HFFc6 (cell line): Measurements from ENCODE around the gene KRT1. TPM values are rescaled to one million over a fixed set of nuclear protein-coding genes. Genes with fewer than 3 reads are reported as not detected.

Experiments
- DNase-seq: peaks from one replicate; pipeline ENCODE4 v3.0.0-alpha.2; 2018
- H3K27ac Mint-ChIP-seq: 2 replicates; pipeline ENCODE4 v1.8.0; 2020; ENCODE audit warnings: mild to moderate bottlenecking, mixed read lengths
- H3K27me3 Mint-ChIP-seq: 2 replicates; pipeline ENCODE4 v1.8.0; 2021; ENCODE audit warnings: mild to moderate bottlenecking, moderate library complexity, mixed read lengths; ENCODE audit not compliant: insufficient read depth
- H3K36me3 Mint-ChIP-seq: 2 replicates; pipeline ENCODE4 v1.8.0; 2021; ENCODE audit warnings: low read depth, mixed read lengths
- H3K4me1 Mint-ChIP-seq: 2 replicates; pipeline ENCODE4 v1.8.0; 2020; ENCODE audit warnings: low read depth, mixed read lengths
- H3K4me3 Mint-ChIP-seq: 2 replicates; pipeline ENCODE4 v1.8.0; 2020; ENCODE audit warnings: mild to moderate bottlenecking, moderate library complexity, mixed read lengths
- H3K9me3 Mint-ChIP-seq: 2 replicates; pipeline ENCODE4 v1.8.0; 2020; ENCODE audit warnings: mild to moderate bottlenecking, mixed read lengths
- CTCF ChIP-seq: fragments of 200-600 bp; sonication (generic); IDR thresholded peaks from 2 replicates; pipeline ENCODE4 v1.5.0; 2021; ENCODE audit warnings: antibody characterized with exemption, mild to moderate bottlenecking
- total RNA-seq, 6 experiments: library from RNA; stranded (reverse); fragmentation: NEBNext Ultra II Directional; extraction: Animal tissue kit (Norgen Biotek cat#: 25700); gene quantifications; 2 replicates in 1 of 6; 3 replicates in 5 of 6; pipeline ENCODE4 v1.2.3, GENCODE V29; 2021

KRT1 gene
- total RNA-seq, 6 experiments from 2014 or later = not detected

GRCh38 chr12:52689936-52690335, 9.7 kb upstream of the KRT1 start:
- Mint-ChIP-seq H3K4me3 (no peak overlapping the region), H3K36me3 (no peaks in the 10 kb centered on the region)

GRCh38 chr12:52689239-52689638, 9.0 kb upstream of the KRT1 start:
- TF ChIP-seq CTCF = no peak
- Mint-ChIP-seq H3K9me3 (no peaks in the 10 kb centered on the region), H3K36me3 (no peaks in the 10 kb centered on the region), H3K27ac (no peak overlapping the region), H3K4me3 (no peak overlapping the region), H3K27me3 (peaks cover 62% of the 10 kb centered on the region), H3K4me1 (no peaks in the 10 kb centered on the region)
- DNase-seq = no peak

More at GRCh38 chr12:52689936-52690335, 9.7 kb upstream of the KRT1 start:
- no peaks in the 10 kb centered on the region for H3K9me3 Mint-ChIP-seq
- no peak overlapping the region for H3K27ac Mint-ChIP-seq
- peaks cover 57% of the 10 kb centered on the region for H3K27me3 Mint-ChIP-seq
- no peak for DNase-seq
- no peaks in the 10 kb centered on the region for H3K4me1 Mint-ChIP-seq
- no peak for TF ChIP-seq CTCF

- H3K9me3 Mint-ChIP-seq = no peaks in the 10 kb centered on the region
- H3K4me3 Mint-ChIP-seq = no peak overlapping the region
- peaks cover 69% of the 10 kb centered on the region for H3K27me3 Mint-ChIP-seq
- no peak for DNase-seq
- TF ChIP-seq CTCF = no peak
- H3K27ac Mint-ChIP-seq = no peak overlapping the region
- H3K36me3 Mint-ChIP-seq = no peaks in the 10 kb centered on the region
- no peaks in the 10 kb centered on the region for H3K4me1 Mint-ChIP-seq
Measured at GRCh38 chr12:52688481-52688880, 8.3 kb upstream of the KRT1 start.

GRCh38 chr12:52687497-52688385, 7.5 kb upstream of the KRT1 start:
- peaks cover 63% of the 10 kb centered on the region for H3K27me3 Mint-ChIP-seq

GRCh38 chr12:52686756-52687487, 6.7 kb upstream of the KRT1 start:
- no peak overlapping the region for H3K4me3 Mint-ChIP-seq
- peaks cover 61% of the 10 kb centered on the region for H3K27me3 Mint-ChIP-seq
- no peak for TF ChIP-seq CTCF
- H3K36me3 Mint-ChIP-seq = no peaks in the 10 kb centered on the region
- no peak for DNase-seq
- H3K9me3 Mint-ChIP-seq = no peaks in the 10 kb centered on the region
- no peak overlapping the region for H3K27ac Mint-ChIP-seq
- no peaks in the 10 kb centered on the region for H3K4me1 Mint-ChIP-seq

More at GRCh38 chr12:52687497-52688385, 7.5 kb upstream of the KRT1 start:
- TF ChIP-seq CTCF = no peak
- Mint-ChIP-seq H3K36me3 (no peaks in the 10 kb centered on the region), H3K4me1 (no peaks in the 10 kb centered on the region), H3K27ac (no peak overlapping the region), H3K4me3 (no peak overlapping the region), H3K9me3 (no peaks in the 10 kb centered on the region)
- DNase-seq = no peak
